GM18951 (cell line): Measurements from ENCODE around the gene WNT11.

Experiments
- POLR2A ChIP-seq: IDR thresholded peaks from 4 replicates; pipeline ENCODE4 v1.6.1; 2011; ENCODE audit warnings: mild to moderate bottlenecking; ENCODE audit not compliant: insufficient read length, insufficient read depth; ENCODE audit errors: extremely low read depth
- in situ Hi-C: fragments of 300-500 bp; cut with MboI; formaldehyde crosslinking; loops from one replicate; pipeline ENCODE4 v1.12.0; 2022; ENCODE audit warnings: low sequenced_read_pairs, mixed read lengths, inconsistent platforms; ENCODE audit not compliant: unreplicated experiment

Gene WNT11

DNA sequence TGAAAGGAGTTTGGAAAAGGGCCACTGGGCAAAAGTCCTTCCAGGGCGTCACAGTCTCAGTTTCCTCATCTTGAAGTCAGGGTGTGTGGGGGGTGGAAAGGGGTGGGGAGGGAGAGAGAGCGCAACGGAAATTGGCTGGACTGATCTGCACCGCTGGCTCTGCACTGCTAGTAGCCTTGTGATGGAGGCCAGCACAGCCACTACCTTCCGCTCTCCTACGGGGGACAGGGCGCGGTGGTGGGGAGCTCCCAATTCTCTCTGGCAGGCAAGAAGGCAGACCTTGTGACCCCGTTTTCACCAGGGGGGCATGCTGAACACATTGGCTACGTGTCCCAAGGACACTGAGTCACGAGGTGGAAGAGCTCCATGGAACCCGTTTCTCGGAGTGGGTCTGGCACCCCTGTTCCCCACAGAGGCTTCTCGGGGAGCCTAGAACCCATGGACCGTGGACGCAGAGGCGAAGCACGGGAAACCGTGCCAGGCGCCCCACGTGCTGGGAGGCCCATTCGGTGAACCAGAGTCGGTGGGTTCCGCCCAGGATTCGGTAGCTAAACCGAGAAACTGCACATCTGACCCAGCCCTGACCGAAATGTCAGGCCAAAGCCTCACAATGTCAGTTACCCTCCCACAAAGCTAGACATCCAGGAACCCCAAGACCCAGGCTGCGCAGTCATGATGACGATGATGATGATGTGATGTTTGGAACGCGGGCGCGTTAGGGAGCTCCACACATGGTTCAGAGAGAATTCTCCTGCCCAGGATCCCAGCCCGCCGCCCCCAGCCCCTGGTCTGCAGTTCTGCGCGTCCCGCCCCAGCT is 28.3 kb upstream of the WNT11 start:
- in situ Hi-C loops, result no loop called here

DNA sequence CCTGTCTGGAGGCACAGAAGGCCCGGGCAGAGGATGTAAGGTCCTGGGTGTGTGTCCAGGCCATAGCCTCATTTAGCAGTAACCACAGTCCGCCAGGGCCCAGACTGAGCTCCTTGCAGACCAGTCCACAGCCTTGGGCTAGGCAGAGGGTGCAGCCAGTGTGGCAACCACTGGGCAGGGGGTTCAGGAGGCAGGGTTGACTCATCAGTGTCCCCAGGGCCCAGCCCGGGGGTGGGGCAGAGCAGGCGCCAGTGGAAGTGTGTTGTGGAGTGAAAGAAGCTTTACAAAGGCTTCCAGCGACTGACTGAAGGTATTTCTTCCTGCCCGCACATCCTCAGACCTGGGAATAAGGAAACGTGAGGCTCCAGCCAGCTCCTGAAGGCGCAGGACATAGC is 27.7 kb upstream of the WNT11 start:
- no peak for TF ChIP-seq POLR2A
- in situ Hi-C loops, result no loop called here

More for the DNA sequence above, 28.3 kb upstream of the WNT11 start:
- TF ChIP-seq POLR2A, result peak; percentile 43

DNA sequence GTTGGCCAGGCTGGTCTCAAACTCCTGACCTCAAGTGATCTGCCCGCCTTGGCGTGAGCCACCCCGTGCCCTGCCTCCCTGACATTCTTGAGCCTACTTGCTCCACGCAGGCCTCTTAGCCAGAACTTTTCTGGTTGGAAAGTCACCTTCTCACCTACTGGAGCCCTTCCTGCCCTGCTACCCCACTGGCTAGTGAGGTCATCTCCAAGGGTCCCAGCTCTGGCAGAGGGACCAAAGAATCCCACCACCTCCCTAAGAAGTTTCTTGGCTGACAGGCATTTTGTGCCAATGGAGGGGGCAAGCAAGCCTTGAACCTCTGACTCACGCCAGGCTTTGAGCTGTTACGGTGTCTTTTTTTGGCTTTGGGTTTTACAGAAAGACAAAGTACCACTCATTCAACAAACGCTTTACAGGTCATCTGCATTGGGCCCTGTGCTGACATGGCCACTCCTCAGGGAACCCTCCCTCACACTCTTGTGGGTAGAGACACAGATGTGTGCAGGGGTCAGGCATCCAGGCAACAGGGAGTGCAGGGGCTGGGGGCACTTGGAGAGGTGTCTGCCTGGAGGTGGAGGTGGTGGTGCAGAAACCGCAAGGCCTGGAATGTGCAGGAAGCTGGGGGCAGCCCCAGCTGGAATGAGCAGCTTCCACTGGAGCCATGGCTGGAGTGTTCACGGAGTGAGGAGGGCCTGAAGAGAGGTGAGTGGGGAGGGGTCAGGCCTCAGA is 27.1 kb upstream of the WNT11 start:
- TF ChIP-seq POLR2A, result no peak
- in situ Hi-C loops, result no loop called here

DNA sequence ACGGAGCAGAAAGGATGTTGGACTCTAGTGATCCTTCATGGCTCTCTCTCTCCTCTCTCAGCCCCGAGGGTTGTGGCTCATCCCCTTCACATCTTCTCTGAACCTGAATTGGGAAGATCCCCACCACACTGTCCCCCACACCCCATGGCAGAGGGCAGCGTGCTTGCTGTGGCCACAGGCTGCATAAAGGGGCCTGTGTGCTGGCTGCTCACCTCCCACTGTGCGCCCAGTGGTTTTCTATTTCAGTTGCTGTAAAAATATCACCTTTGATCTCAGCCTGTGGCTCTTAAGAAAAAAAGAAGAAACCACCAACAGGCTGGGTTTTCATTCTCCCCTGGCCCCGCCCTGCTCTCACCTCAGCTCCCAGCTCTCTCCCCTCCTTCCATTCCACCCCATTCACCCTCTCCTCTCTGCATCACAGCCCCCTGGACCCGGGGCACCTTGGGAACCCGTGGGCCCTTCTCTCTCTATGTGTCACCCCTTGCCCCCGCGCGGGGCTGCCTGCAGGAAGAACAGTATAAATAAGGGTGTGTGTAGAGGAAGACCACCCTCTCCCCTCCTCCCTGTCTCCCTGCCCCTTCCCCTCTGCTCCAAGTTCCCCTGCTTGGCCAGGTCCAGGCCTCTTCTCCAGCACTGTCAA is 25.8 kb upstream of the WNT11 start:
- in situ Hi-C loops, result no loop called here

DNA sequence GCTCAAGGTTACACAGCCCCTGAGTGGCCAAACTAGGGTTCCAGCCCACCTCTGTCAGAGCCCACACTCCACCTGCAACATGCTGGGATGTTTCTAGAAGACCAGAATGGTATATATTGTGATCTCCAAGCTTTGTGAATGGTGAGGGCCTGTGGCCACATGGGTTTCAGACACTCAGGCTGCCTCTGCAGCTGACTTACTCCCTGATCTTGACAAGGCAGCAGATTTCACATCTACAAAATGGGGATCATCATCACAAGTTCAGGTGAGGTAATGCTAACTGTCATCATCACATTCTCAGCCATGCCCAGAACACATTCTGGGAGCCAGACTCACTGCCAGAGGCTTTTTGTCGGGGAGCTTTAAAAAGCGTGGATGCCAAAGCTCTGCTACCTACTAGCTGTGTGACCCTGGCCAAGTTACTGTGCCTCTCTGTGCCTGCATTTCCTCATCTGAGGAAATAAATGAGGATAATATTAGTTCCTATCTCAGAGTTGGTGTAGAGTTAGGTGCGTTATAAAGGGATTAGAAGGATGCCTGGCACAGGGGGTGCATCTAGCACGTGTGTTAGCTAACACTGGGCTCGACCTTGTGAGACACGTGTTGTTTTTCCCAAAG is 24.9 kb upstream of the WNT11 start:
- no peak for TF ChIP-seq POLR2A
- in situ Hi-C loops, result no loop called here

More for the DNA sequence above, 25.8 kb upstream of the WNT11 start:
- TF ChIP-seq POLR2A, result no peak

DNA sequence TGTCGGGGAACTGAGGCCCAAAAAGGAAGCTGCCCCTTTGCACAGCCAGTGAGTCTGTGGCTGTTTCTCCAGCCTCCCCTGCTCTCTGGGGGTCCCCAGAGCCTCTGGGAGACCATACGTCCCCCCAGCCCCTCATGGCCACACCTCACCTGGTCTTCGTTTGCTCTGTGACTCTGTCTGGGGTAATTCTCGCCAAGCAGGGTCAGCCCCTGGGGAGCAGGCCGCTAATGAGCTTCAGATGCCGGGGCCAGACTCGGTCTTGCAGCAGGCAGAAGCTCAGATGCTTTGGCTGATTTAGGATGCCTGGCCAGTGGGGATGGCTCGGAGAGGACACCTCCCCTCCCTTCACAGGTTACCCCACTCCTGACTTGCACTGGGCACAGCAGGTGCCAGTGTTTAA is 24.1 kb upstream of the WNT11 start:
- in situ Hi-C loops, result no loop called here
- no peak for TF ChIP-seq POLR2A

DNA sequence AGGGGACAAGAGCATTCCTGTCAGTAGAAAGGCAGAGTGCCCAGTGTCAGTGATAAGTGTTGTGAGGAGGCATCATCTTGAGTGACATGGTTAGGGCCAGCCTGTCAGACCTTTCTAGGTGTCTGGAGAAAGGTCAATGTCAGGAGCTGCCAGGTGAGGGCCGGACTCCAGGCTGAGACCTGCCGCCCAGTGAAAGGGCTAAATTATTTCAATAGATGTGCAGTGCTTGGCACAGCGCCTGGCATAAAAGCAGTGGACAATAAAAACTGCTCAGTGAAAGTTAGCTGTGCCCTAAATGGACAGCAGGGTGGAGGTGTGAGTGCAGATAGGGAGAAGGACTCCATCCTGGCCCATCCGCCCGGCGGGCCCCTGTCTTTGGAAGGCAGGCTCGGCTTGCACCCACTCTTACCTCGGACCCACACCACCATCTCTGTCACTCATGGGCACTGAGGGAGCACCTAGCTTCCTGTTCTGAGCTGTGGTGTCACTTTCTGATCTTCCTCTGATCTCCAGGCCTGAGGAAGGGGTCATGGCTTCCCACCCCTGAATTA is 23.5 kb upstream of the WNT11 start:
- no peak for TF ChIP-seq POLR2A
- in situ Hi-C loops, result no loop called here

DNA sequence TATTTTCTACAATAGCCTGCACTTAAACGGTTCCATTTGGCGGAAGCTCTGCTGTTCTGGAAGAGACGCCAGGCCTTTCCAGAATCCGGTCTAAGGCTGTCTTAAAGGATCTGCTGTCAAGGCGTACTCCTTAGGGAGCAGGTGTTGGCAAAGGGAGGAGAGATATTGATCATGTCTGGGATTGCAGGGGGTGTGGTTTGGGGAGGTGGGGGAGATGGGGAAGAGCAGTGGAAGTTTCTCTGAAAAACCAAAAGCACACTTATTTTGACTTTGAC is 22.5 kb upstream of the WNT11 start:
- TF ChIP-seq POLR2A, result no peak
- in situ Hi-C loops, result no loop called here

DNA sequence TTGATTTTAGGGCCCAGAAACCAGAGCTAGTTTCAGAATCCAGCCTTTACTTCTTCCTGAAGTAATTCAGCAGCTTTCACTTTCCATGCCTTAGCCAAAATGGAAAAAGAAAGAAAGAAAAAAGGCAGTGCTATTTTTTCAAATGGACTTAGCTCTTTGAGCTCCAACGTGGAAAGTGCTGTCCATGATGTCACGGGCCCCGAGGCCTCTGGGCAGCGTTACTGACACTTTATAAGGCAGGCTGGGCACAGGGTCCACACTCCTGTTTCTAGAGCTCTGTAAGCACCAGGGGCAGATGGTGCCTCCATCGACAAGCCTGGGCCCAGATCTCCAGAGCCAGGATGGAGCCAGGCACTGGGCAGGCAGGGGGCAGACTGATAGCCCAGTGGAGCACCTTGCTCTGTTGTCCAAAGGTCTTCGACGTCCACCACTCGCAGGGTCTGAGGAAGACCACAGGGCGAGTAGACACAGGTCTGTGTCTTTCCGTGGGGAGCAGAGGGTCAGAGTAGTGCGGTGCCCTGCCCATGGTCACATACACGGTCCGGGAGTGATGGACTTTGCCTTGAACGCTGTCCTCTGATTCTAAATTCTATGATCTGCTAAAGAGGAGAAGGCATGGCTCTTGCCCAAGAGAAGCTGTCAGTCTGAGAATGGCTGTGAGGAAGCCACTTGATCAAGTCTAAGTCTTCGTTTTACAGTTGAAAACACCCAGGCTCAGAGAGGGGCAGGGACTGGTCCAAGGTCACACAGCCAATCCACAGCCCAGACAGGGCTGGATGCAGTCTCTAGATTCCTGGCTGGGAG is 22.0 kb upstream of the WNT11 start:
- in situ Hi-C loops, result no loop called here
- TF ChIP-seq POLR2A, result no peak

DNA sequence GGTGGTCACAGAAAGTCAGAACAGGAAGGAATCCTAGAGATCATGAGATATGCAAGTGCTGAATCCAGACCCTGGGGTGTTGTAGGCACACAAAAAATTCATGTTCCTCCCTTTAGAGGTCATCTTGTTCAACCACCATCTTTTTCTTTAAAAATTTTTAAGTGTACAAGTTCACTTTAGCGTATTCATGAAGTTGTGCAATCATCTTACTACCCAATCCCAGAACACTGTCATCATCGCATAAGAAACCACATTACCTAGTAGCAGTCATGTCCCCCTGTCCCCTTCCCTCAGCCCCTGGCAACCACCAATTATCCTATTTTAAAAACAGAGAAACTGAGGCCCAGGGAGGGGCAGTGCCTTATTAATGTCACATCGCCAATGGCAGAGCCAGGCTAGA is 20.3 kb upstream of the WNT11 start:
- in situ Hi-C loops, result no loop called here
- no peak for TF ChIP-seq POLR2A

DNA sequence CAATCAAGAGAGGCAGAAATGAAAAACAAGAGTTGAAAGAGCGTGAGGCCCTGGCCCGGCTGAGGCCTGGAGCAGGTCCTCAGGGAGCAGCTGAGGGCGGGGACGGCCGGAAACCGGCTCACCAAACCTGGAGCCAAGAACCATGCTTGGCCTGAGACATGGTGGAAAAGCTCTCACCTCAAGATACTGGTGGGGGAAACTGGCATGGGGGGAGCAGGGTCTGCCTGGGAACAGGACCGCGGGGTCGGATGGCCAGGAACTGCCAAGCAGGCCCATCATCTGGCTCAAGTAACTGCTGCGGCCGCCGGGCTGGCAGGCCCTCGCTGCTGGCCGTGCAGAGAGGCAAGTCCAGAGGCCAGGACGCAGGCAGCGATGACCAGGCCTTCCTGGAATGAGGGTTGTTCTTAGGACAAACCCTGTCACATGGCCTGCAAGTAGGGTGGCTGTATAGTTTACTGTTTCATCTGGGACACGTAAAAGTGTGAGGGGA is 18.9 kb upstream of the WNT11 start:
- in situ Hi-C loops, result no loop called here
- no peak for TF ChIP-seq POLR2A

DNA sequence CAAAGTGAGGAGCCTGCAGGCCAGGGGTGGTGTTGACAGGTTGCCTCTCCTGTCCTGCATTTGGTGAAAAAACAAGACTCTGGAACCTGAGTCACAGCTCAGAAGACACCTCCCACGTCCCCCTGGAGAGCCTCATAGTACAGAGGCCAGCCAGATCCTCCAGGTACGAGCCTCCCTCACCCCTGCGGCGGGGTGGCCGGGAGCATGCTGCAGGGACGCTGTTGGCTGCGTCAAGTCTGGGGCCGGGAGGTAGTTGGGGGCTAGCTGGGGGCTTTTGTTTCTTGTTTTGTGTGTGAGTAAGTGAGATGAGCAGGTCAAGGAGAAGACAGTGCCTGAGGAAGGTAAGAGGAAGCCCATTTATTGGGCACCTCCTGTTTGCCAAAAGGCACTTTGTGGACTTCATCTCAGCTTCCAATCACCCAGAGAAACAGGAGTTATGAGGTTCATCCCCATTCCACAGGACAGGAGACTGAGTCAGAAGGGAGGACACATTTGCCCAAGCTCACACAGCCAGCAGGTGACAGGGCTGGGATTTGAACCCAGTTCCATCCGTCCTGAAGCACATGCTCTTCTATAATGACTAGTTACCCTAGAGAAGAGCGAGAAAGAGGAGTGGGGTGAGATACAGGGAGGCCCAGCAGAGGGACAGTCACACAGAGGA is 18.3 kb upstream of the WNT11 start:
- in situ Hi-C loops, result no loop called here
- no peak for TF ChIP-seq POLR2A
